GM19099 (cell line): ENCODE results near the gene CEP192.

Experiments
- POLR2A ChIP-seq: IDR thresholded peaks from 3 replicates; pipeline ENCODE4 v1.6.1; 2011; ENCODE audit warnings: low read depth; ENCODE audit not compliant: insufficient read length; ENCODE audit errors: extremely low read depth

CEP192 gene

DNA sequence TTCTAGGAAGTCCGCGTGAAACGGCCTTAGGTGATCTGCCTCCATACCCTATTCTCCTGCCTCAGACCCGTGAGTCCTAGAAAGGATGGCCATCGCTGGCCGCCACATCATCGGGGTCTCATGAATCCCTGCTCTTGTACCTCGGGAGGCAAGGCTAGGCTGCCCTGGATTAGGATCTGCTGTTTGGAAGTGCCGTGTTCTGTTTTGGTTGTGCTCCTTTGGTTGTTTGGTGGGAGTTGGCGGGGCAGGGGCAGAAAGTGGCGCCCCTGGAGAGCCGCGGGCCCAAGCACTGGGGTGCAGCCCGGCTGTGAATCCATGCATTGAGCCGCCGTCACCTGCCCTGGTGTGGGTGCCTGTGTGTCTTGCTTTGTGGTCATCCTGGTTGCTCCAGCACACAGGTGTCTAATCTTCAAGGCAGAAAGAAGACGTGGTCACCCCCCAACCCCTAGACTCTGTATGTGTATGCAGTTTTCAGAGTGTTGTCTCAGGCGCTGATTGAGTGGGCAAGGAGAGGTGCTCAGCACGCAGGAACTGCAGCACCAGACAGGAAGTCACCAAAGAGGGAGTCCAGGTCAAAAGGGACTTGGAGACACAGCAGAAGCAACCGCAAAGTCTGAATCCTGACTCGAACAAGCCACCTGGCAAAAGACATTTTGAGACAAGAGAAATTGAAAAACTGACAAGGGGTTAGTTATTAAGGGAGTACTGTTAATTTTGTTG, 147.4 kb downstream of the CEP192 start:
- no peak for TF ChIP-seq POLR2A

DNA sequence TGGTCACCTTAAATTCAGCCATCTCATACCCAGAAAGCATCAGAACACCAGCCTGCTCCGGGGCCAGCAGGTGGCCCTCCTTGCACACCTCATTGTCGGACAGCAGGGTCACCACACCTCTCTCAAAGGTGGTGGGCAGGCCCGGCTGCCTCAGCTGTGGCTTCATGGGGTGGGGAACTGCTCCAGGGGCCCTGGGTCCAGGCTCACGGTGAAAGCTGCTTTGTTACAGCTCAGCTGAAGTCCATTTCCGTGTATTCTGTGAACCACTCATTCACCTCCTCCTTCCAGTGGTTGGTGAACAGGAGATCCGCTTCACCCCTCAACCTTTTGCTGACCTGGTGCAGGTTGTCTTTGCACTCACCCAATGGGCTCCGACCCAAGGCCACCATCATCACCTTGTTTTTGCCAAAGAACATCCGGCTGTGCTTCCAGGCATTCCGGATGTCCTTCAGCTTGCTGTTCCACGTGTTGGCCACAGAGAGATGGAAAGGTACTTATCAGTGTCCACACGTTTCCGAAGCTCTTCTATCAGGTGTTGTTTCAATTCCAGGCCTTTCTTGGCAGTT, 148.8 kb downstream of the CEP192 start:
- no peak for TF ChIP-seq POLR2A

GRCh38 chr18:13141209-13141608, 150.0 kb downstream of the CEP192 start:
- no peak for TF ChIP-seq POLR2A

GRCh38 chr18:13145636-13146190, 154.6 kb downstream of the CEP192 start:
- TF ChIP-seq POLR2A = no peak

DNA sequence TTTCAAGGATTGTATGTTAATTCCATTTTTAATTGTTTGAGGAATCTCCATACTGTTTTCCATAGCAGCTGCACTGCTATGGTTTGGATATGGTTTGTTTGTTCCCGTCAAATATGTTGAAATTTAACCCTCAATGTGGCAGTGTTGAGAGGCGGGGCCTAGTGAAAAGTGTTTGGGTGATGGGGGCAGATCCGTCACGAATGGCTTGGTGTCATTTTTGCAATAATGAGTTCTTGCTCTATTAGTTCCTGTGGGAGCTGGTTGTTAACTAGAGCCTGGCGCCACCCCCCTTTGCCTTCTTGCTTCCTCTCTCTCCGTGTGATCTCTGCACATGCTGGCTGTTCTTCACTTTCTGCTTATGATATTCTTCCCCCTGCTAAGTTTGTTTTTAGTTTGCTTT, 156.0 kb downstream of the CEP192 start:
- no peak for TF ChIP-seq POLR2A

DNA sequence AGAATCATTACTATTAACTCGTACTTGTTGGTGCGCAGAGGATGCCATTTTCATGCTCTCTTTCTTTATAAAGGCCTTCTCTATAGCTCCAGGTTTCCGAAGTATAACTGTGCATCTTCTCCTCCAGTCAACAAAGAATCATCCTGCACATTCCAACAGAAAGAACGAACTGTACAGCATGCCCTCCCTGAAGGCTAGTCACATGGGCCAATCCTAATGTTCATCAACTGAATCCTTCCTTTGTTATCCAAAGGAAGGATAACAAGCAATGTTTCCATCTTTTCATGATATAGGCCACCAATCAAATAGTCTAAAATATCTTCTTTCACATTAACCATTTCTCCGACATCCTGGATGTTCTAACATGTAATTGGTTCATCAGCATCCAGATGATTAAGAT, 160.5 kb downstream of the CEP192 start:
- no peak for TF ChIP-seq POLR2A

GRCh38 chr18:13158428-13158827, 167.3 kb downstream of the CEP192 start:
- no peak for TF ChIP-seq POLR2A

DNA sequence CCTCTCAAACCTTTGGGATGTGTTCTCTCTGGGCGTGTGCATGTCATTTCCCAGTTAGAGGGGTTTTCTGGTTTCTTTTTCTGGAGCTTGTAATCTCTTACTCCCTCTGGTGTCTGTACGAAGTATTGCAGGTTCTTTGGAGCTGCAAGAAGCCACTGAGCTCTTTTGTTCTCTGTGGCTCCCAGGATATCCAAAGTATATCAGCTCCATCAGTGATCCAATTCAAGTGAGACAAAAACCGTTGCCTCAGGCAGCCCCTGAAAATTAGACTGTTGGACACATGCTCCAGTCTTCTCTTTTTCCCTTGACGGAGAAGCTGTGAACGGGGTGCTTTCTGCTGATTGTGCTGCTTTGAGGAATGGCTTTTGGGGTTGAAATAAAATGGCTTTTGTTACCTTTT, 168.4 kb downstream of the CEP192 start:
- TF ChIP-seq POLR2A = no peak

DNA sequence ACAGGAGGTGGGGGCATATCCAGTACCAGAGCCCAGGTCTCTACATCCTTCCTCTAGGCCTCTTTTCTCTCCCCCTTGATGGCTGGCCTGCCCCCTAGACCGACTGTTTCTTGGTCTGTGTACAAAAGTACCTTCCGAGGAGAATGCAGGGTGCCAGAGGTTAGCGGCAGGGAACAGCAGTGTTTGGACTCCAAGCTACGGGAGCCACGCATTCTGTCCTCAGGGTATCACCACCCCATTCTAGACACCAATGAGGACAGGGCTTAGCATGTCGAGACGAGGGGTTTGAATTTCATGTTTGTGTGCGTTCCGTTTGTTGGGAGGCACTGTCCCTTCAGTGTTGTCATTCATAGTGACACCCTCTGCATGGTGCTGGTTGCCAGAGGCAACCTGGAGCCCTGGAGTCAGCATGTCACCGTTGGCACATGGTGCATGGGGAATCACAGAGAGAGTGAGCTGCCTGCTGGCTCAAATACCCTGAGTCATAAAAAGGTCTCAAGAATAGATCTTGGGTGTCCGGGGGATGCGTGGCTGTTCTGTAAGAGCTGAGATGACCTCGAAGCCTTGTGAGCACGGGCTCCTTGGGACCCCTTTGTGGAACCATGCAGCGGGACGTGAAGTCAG, 170.2 kb downstream of the CEP192 start:
- no peak for TF ChIP-seq POLR2A

GRCh38 chr18:13163167-13163927, 172.2 kb downstream of the CEP192 start:
- TF ChIP-seq POLR2A = no peak

DNA sequence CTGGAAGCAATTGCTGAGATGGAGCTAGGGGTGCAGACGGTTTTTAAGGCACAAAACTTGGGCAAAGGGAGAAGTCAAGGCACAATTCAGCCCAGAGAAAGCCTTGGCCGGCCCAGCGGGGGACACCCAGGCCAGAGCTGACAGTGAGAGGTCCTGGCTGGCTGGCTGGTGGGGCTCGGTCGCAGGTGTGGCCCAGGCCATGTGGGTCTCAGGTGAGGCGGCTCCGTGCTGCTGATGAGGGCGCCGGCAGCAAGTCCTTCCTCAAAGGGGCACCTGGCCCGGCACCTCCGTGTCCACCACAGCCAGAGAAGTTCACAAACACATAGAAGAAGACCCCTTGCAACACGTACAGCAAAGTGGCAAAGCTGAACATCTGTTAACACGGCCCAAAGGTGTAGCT, 173.2 kb downstream of the CEP192 start:
- TF ChIP-seq POLR2A = no peak

- no peak for TF ChIP-seq POLR2A
These were observed 174.7 kb downstream of the CEP192 start for GRCh38 chr18:13165636-13166423.

DNA sequence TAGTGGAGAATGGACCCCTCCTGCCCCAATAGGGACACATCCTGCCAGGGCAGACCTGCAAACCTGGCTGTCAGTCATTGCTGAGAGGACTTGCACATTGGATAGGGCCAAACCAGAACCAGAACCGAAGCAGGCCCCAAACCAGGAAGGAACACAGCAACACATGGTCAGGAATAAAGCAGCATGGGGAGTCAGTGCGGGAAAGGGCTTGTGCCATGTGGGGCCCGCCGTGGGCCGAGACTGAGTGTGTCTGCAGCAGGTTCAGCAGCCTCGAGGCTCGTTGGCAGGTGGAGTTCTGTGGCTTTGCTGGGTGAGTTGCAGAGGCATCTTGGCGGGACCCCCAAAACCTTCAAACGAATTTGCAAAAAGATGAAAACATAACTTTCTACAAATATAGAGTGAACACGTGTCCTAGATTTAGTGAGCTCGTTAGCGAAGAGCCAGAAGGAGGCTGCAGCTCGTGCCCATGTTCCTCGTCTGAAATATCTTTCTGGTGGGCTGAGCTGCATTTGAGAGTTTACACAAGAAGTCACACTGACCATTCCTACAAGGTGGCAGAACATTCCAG, 182.5 kb downstream of the CEP192 start:
- no peak for TF ChIP-seq POLR2A
